Naive thymus-derived CD4-positive, alpha-beta T cell (primary cell): ENCODE data around the gene PROS1. TPM values are rescaled to one million over a fixed set of nuclear protein-coding genes. Genes with fewer than 3 reads are reported as not detected.

Experiments
- ATAC-seq: fragments of 150-1000 bp; cut with Tn5 transposase; 2 replicates; pipeline ENCODE4 v1.10.0; 2021; ENCODE audit warnings: mild to moderate bottlenecking, moderate library complexity
- CTCF ChIA-PET: fragments of 350-600 bp; sonication (Branson Sonifier 250); formaldehyde crosslinking; loops from one replicate; lab custom pipeline; 2021; ENCODE audit warnings: antibody characterized with exemption; lab: Charles Lee
- POLR2A ChIA-PET: fragments of 350-600 bp; sonication (Branson Sonifier 250); formaldehyde crosslinking; loops from one replicate; lab custom pipeline; 2021; ENCODE audit warnings: antibody characterized with exemption, inconsistent platforms; lab: Charles Lee
- DNase-seq, 9 donors: peaks; one replicate each; pipeline versions ENCODE4 v3.0.0 to v3.0.0-alpha.2; 2020 to 2022; ENCODE audit warnings: mixed read lengths in 1 of 9
- H3K27ac ChIP-seq: one replicate; pipeline ENCODE4 v1.7.0; 2013; ENCODE audit warnings: mild to moderate bottlenecking, low read depth, low read length, moderate library complexity
- H3K27me3 ChIP-seq, 2 donors: one replicate each; pipeline ENCODE4 v1.7.0; 2013; ENCODE audit warnings: low read length in 2 of 2, mild to moderate bottlenecking in 2 of 2, moderate library complexity in 2 of 2; ENCODE audit not compliant: control insufficient read depth in 2 of 2, insufficient read depth in 2 of 2
- H3K36me3 ChIP-seq, 3 experiments: 1 replicate in 2 of 3; 2 replicates in 1 of 3; pipeline ENCODE4 v1.7.0; 2013; ENCODE audit warnings: low read length in 3 of 3, mild to moderate bottlenecking in 3 of 3, moderate library complexity in 1 of 3; ENCODE audit not compliant: insufficient read depth in 3 of 3, control insufficient read depth in 2 of 3
- H3K4me1 ChIP-seq, 2 donors: one replicate each; pipeline ENCODE4 v1.7.0; 2013; ENCODE audit warnings: low read length in 2 of 2, mild to moderate bottlenecking in 2 of 2, moderate library complexity in 1 of 2; ENCODE audit not compliant: control insufficient read depth in 2 of 2, insufficient read depth in 2 of 2
- H3K4me3 ChIP-seq: 2 replicates; pipeline ENCODE4 v1.7.0; 2013; ENCODE audit warnings: mild to moderate bottlenecking, low read length
- H3K9me3 ChIP-seq, 3 experiments: 1 replicate in 2 of 3; 2 replicates in 1 of 3; pipeline ENCODE4 v1.7.0; 2013; ENCODE audit warnings: low read length in 3 of 3; ENCODE audit not compliant: control insufficient read depth in 2 of 3
- H3K27ac Mint-ChIP-seq, 9 donors: one replicate each; pipeline ENCODE4 v1.8.0; 2020 to 2022; ENCODE audit warnings: mixed read lengths in 9 of 9, mild to moderate bottlenecking in 8 of 9, moderate library complexity in 5 of 9, inconsistent platforms in 2 of 9
- H3K27me3 Mint-ChIP-seq, 5 donors: one replicate each; pipeline ENCODE4 v1.8.0; 2021 to 2022; ENCODE audit warnings: mixed read lengths in 5 of 5, mild to moderate bottlenecking in 1 of 5
- H3K36me3 Mint-ChIP-seq, 5 donors: one replicate each; pipeline ENCODE4 v1.8.0; 2020 to 2022; ENCODE audit warnings: mixed read lengths in 5 of 5, mild to moderate bottlenecking in 3 of 5, inconsistent platforms in 1 of 5
- H3K4me1 Mint-ChIP-seq, 7 donors: one replicate each; pipeline ENCODE4 v1.8.0; 2020 to 2022; ENCODE audit warnings: mixed read lengths in 7 of 7, mild to moderate bottlenecking in 3 of 7, inconsistent platforms in 1 of 7
- H3K4me3 Mint-ChIP-seq, 10 donors: one replicate each; pipeline ENCODE4 v1.8.0; 2020 to 2022; ENCODE audit warnings: mild to moderate bottlenecking in 10 of 10, mixed read lengths in 10 of 10, moderate library complexity in 6 of 10, inconsistent platforms in 2 of 10
- H3K9me3 Mint-ChIP-seq, 11 donors: one replicate each; pipeline ENCODE4 v1.8.0; 2020 to 2022; ENCODE audit warnings: mixed read lengths in 11 of 11, mild to moderate bottlenecking in 4 of 11, inconsistent platforms in 1 of 11, moderate library complexity in 1 of 11
- intact Hi-C, 2 donors: fragments of 100-400 bp; cut with micrococcal nuclease; formaldehyde crosslinking; loops; one replicate each; pipeline ENCODE4 v1.15.1; 2023
- polyA plus RNA-seq, 2 donors: library from polyadenylated mRNA; unstranded; fragments of 300-500 nt; fragmentation: Illumina TruSeq; gene quantifications; one replicate each; pipeline ENCODE4 v1.2.3, GENCODE V29; 2021
- total RNA-seq, 6 experiments: library from RNA in 5 of 6; stranded (reverse) in 5 of 6; gene quantifications; 1 replicate in 5 of 6; 2 replicates in 1 of 6; pipeline ENCODE4 v1.2.3 and lab custom pipeline; 2021 to 2026

Gene PROS1
- total and polyA plus RNA-seq, 7 experiments from 2014 or later: 0.13 to 0.80 (median 0.54) TPM; not detected in 4

- no peak for ATAC-seq
Measured at GRCh38 chr3:94009608-94010007, 35.9 kb upstream of the PROS1 start.

GRCh38 chr3:94008253-94008652, 34.6 kb upstream of the PROS1 start:
- ChIA-PET CTCF (interaction anchor here (0.9 kb wide), 1 partner anchor 61 kb away, joined by 4 read pairs; no protein-coding TSS in a partner anchor), POLR2A (no interaction called here)
- Mint-ChIP-seq H3K9me3 (no peaks in the 10 kb centered on the region), H3K4me1 (peaks cover 0 to 27% (median 16%) of the 10 kb centered on the region in 7 donors), H3K4me3 (no peak overlapping the region), H3K36me3 (peaks cover 0 to 15% (median 4%) of the 10 kb centered on the region in 5 donors), H3K27ac (no peak overlapping the region), H3K27me3 (no peaks in the 10 kb centered on the region)
- Histone ChIP-seq H3K27ac (no peak overlapping the region), H3K27me3 (no peaks in the 10 kb centered on the region), H3K4me3 (no peak overlapping the region), H3K4me1 (no peaks in the 10 kb centered on the region), H3K36me3 (no peaks in the 10 kb centered on the region), H3K9me3 (no peaks in the 10 kb centered on the region)
- no peak for DNase-seq
- intact Hi-C loops: no loop called here
- ATAC-seq: no peak

More at GRCh38 chr3:94009608-94010007, 35.9 kb upstream of the PROS1 start:
- no peak overlapping the region for H3K4me3 Mint-ChIP-seq
- peaks cover 2 to 24% (median 14%) of the 10 kb centered on the region in 7 donors for H3K4me1 Mint-ChIP-seq
- H3K36me3 Mint-ChIP-seq: peaks cover 0 to 16% (median 4%) of the 10 kb centered on the region in 5 donors
- no peaks in the 10 kb centered on the region for H3K9me3 Mint-ChIP-seq
- H3K36me3 ChIP-seq: no peaks in the 10 kb centered on the region
- POLR2A ChIA-PET: interaction anchor here (0.8 kb wide), 1 partner anchor 62 kb away, joined by 3 read pairs; no protein-coding TSS in a partner anchor
- no peak overlapping the region for H3K27ac ChIP-seq
- DNase-seq: no peak
- CTCF ChIA-PET: interaction anchor here (1.6 kb wide), 1 partner anchor 60 kb away, joined by 3 read pairs; no protein-coding TSS in a partner anchor
- no peaks in the 10 kb centered on the region for H3K9me3 ChIP-seq
- intact Hi-C loops: no loop called here
- no peak overlapping the region for H3K4me3 ChIP-seq
- no peaks in the 10 kb centered on the region for H3K4me1 ChIP-seq
- no peaks in the 10 kb centered on the region for H3K27me3 ChIP-seq
- H3K27ac Mint-ChIP-seq: no peak overlapping the region
- no peaks in the 10 kb centered on the region for H3K27me3 Mint-ChIP-seq

GRCh38 chr3:94004301-94004910, 30.7 kb upstream of the PROS1 start:
- H3K27me3 ChIP-seq: no peaks in the 10 kb centered on the region
- ChIA-PET POLR2A (interaction anchor here (0.5 to 1.4 kb wide), 3 partner anchors 58 to 65 kb away, joined by 3 to 6 read pairs (median 3); partner anchors contain the start of genes DHFR2 and NSUN3), CTCF (interaction anchor here (0.6 to 5.9 kb wide), 5 partner anchors 23 to 144 kb away, joined by 3 to 32 read pairs (median 4); partner anchors contain the start of gene ARL13B)
- Mint-ChIP-seq H3K27me3 (no peaks in the 10 kb centered on the region), H3K9me3 (peaks cover 0 to 1% (median 0%) of the 10 kb centered on the region in 11 donors), H3K4me3 (peak overlapping the region; percentile 8 to 82 (median 75)), H3K36me3 (peaks cover 0 to 4% (median 2%) of the 10 kb centered on the region in 5 donors), H3K27ac (peak overlapping the region in 4 of 9 donors; percentile 15 to 91 (median 67)), H3K4me1 (peaks cover 0 to 7% (median 4%) of the 10 kb centered on the region in 7 donors)
- DNase-seq (peak in 7 of 9 donors; percentile 18 to 61 (median 51)), ATAC-seq (peak; percentile 91)
- no peak overlapping the region for H3K4me3 ChIP-seq
- H3K4me1 ChIP-seq: no peaks in the 10 kb centered on the region
- no peaks in the 10 kb centered on the region for H3K9me3 ChIP-seq
- intact Hi-C loops: loop anchor here (1.0 to 5.0 kb wide), 7 partner anchors 24 to 283 kb away; partner anchors contain the start of genes ARL13B (in 2 of the 2) and DHFR2 (in 1 of the 2)
- no peak overlapping the region for H3K27ac ChIP-seq
- H3K36me3 ChIP-seq: no peaks in the 10 kb centered on the region

- POLR2A ChIA-PET: no interaction called here
- CTCF ChIA-PET: interaction anchor here (0.5 to 5.9 kb wide), 3 partner anchors 35 to 83 kb away, joined by 3 to 32 read pairs (median 3); no protein-coding TSS in a partner anchor
Measured at GRCh38 chr3:94001827-94002495, 28.3 kb upstream of the PROS1 start.

GRCh38 chr3:94001191-94001590, 27.5 kb upstream of the PROS1 start:
- H3K4me3 ChIP-seq: no peak overlapping the region
- Mint-ChIP-seq H3K4me3 (no peak overlapping the region), H3K27me3 (no peaks in the 10 kb centered on the region), H3K27ac (peak overlapping the region in 1 of 9 donors; percentile 7), H3K9me3 (peaks cover 0 to 1% (median 0%) of the 10 kb centered on the region in 11 donors), H3K4me1 (peaks cover 0 to 5% (median 4%) of the 10 kb centered on the region in 7 donors), H3K36me3 (peaks cover 0 to 15% (median 1%) of the 10 kb centered on the region in 5 donors)
- no peaks in the 10 kb centered on the region for H3K27me3 ChIP-seq
- DNase-seq: no peak
- intact Hi-C loops: loop anchor here in 1 of 2 donors (5.0 kb wide), 1 partner anchor 286 kb away; no protein-coding TSS in a partner anchor
- no peaks in the 10 kb centered on the region for H3K4me1 ChIP-seq
- no peaks in the 10 kb centered on the region for H3K9me3 ChIP-seq
- CTCF ChIA-PET: interaction anchor here (0.8 to 1.2 kb wide), 2 partner anchors 36 to 69 kb away, joined by 3 to 5 read pairs; no protein-coding TSS in a partner anchor
- H3K27ac ChIP-seq: no peak overlapping the region
- POLR2A ChIA-PET: no interaction called here
- ATAC-seq: no peak
- H3K36me3 ChIP-seq: no peaks in the 10 kb centered on the region

More at GRCh38 chr3:94001827-94002495, 28.3 kb upstream of the PROS1 start:
- Mint-ChIP-seq H3K4me3 (no peak overlapping the region), H3K27me3 (no peaks in the 10 kb centered on the region), H3K4me1 (peaks cover 0 to 7% (median 4%) of the 10 kb centered on the region in 7 donors), H3K27ac (peak overlapping the region in 1 of 9 donors; percentile 7), H3K36me3 (peaks cover 0 to 13% (median under 1%) of the 10 kb centered on the region in 5 donors), H3K9me3 (peaks cover 0 to 1% (median 0%) of the 10 kb centered on the region in 11 donors)
- intact Hi-C loops: loop anchor here in 1 of 2 donors (5.0 kb wide), 1 partner anchor 285 kb away; no protein-coding TSS in a partner anchor
- no peak for ATAC-seq
- Histone ChIP-seq H3K9me3 (no peaks in the 10 kb centered on the region), H3K4me3 (no peak overlapping the region), H3K4me1 (no peaks in the 10 kb centered on the region), H3K27me3 (no peaks in the 10 kb centered on the region), H3K27ac (no peak overlapping the region), H3K36me3 (no peaks in the 10 kb centered on the region)
- DNase-seq: no peak

- Histone ChIP-seq H3K27ac (no peak overlapping the region), H3K36me3 (no peaks in the 10 kb centered on the region), H3K27me3 (no peaks in the 10 kb centered on the region), H3K9me3 (no peaks in the 10 kb centered on the region), H3K4me1 (no peaks in the 10 kb centered on the region), H3K4me3 (no peak overlapping the region)
- ATAC-seq (no peak), DNase-seq (no peak)
- Mint-ChIP-seq H3K9me3 (no peaks in the 10 kb centered on the region), H3K27ac (no peak overlapping the region), H3K4me3 (no peak overlapping the region), H3K36me3 (peaks cover 0 to 14% (median 1%) of the 10 kb centered on the region in 5 donors), H3K27me3 (no peaks in the 10 kb centered on the region), H3K4me1 (peaks cover 0 to 7% (median 3%) of the 10 kb centered on the region in 7 donors)
- intact Hi-C loops: no loop called here
- POLR2A ChIA-PET: interaction anchor here (2.0 kb wide), 1 partner anchor 69 kb away, joined by 4 read pairs; the partner anchor contains the start of genes DHFR2 and NSUN3
- CTCF ChIA-PET: interaction anchor here (0.6 to 0.7 kb wide), 2 partner anchors 27 to 66 kb away, joined by 4 to 5 read pairs; no protein-coding TSS in a partner anchor
Measured at GRCh38 chr3:93994056-93994455, 20.4 kb upstream of the PROS1 start.
